Nasal cavity respiratory epithelium epithelial cell of viscerocranial mucosa (primary cell): ENCODE measurements around the gene UBR7. TPM values are rescaled to one million over a fixed set of nuclear protein-coding genes. Genes with fewer than 3 reads are reported as not detected.

Source experiments
- total RNA-seq: library from RNA; depleted of rRNA; stranded (reverse); fragments of >200 nt; gene quantifications from 2 replicates; pipeline ENCODE4 v1.2.3, GENCODE V29; 2014

The UBR7 gene
- total RNA-seq: 16.4 and 24.5 TPM in 2 replicates

DNA sequence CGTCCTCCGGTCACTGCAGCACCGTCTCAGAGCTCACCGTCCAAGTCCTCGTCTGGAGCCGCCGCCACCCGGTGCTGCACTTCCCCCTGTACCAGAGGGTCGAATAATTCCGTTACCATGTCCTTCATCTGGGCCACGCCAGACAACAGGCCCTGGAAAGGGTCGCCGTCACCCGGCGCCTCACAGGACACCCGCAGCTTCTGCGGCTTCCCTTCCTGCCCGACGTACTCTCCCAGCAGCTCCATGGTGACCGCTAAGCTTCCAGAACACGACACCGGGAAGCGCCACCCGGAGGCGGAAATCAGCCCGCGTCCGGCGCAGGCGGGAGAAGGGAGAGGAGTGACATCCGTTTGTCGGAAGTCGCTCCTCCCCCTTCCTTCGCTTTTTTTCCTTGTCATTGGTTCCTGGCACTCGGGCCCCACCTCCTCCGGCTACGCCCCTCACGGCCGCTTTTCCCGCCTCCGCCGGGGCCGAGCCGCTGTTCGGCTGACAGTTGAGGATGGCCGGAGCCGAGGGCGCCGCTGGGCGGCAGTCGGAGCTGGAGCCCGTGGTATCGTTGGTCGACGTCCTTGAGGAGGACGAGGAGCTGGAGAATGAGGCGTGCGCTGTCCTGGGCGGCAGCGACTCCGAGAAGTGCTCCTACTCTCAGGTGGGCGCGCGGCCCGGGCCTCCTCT is at the start of gene UBR7, which contains the start of gene GON7:
Gene UBR7 (plus strand): TSS at position 464 of the 675 bp plus-strand sequence. CDS start 36 bp downstream, at position 500.
Gene GON7 (minus strand): TSS at position 273 of the 675 bp plus-strand sequence. CDS start 28 bp downstream, at position 245.

DNA sequence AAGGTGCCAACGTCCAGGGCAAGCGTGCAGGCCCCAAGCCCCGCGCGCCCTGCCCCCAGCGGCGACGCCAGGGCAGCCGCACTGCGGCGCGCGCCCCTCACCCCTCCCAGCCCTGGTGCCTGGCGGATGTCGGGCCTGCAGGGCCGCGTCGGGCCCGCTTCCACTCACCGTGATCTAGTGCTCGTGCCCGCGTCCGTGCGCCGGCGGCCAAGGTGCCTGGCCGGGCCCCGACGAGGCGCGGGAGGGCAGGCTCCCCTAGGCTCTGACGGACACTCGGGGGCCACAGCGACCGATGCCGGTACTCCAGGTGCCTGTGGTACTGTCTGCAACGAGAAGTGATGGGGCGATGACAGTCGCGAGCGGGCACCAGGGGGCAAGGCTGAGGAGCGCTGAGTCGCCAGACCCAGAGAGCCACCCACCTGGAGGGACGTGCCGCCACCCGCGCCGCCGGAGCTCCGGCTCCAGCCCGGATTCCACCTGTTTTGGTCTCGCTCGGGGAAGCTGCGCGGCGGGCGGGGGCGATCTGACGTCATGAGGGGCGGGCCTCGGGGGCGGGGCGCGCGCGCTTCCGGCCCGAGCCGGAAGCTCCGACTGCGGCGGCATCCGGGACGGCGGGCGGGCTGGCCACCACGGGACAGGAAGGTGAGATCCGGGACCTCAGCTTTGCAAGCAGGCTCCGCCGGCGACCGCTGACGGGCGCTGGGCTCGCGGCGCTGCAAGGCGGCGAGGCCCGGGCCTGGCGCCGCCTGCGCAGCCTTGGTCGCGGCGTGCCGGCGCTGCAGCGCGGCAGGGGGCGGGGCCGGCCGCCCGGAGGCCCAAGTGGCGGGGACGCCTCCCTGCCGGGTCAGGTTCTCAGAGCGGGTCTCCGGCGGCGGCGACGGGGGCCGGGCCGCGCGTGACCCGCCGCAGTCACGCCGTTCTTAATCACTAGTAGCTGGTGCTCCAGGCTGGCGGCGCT is 22.4 kb upstream of the UBR7 start, which contains the start of the genes LYSET and MOAP1:
Gene LYSET (plus strand): TSS at position 927 of the 958 bp plus-strand sequence. CDS start 89 bp downstream, outside the sequence.
Gene MOAP1 (minus strand): TSS at position 507 of the 958 bp plus-strand sequence. CDS start 655 bp downstream, outside the sequence.

Other genes starting within 250 kb of the UBR7 start
- 30.1 and 35.2 TPM in 2 replicates for gene ITPK1, start 91.3 kb upstream of the UBR7 start, total RNA-seq
- 20.2 and 21.6 TPM in 2 replicates for gene MOAP1, start 22.4 kb upstream of the UBR7 start, total RNA-seq
- gene LYSET, start 21.9 kb upstream of the UBR7 start, total RNA-seq: 14.0 and 15.4 TPM in 2 replicates
- 8.0 and 8.2 TPM in 2 replicates for gene GON7, start 191 bp upstream of the UBR7 start, total RNA-seq
- 30.4 and 32.1 TPM in 2 replicates for gene BTBD7, start 125.8 kb downstream of the UBR7 start, total RNA-seq
- gene COX8C, start 139.9 kb downstream of the UBR7 start, total RNA-seq: not detected in 2 replicates
- under 0.01 and 0.21 TPM in 2 replicates for gene UNC79, start 223.7 kb downstream of the UBR7 start, total RNA-seq